Heart right ventricle (tissue), 16 donors: Measurements from ENCODE around the gene IGF2BP3. TPM values are rescaled to one million over a fixed set of nuclear protein-coding genes. Genes with fewer than 3 reads are reported as not detected.

Source experiments
- ATAC-seq, 8 donors: fragments of 200-7000 bp; cut with Tn5 transposase; one replicate each; pipeline ENCODE4 v1.9.1; 2020; ENCODE audit warnings: mild to moderate bottlenecking in 8 of 8, moderate library complexity in 8 of 8, moderate number of reproducible peaks in 1 of 8
- DNase-seq, 2 donors: peaks; one replicate each; pipeline ENCODE4 v3.0.0-alpha.2; 2020
- H3K27ac ChIP-seq, 10 donors: fragments of 200-600 bp; sonication (generic) in 2 of 10; one replicate each; pipeline versions ENCODE4 v1.5.0 to v1.8.0; 2020 to 2022; ENCODE audit warnings: mild to moderate bottlenecking in 3 of 10
- H3K27me3 ChIP-seq, 7 donors: fragments of 200-600 bp; one replicate each; pipeline ENCODE4 v1.8.0; 2021 to 2022; ENCODE audit warnings: mild to moderate bottlenecking in 2 of 7
- H3K36me3 ChIP-seq, 9 donors: fragments of 200-600 bp; sonication (generic) in 1 of 9; one replicate each; pipeline versions ENCODE4 v1.5.0 to v1.8.0; 2020 to 2022; ENCODE audit warnings: mild to moderate bottlenecking in 2 of 9
- H3K4me1 ChIP-seq, 9 donors: fragments of 200-600 bp; sonication (generic) in 1 of 9; one replicate each; pipeline versions ENCODE4 v1.5.0 to v1.8.0; 2020 to 2022; ENCODE audit warnings: mild to moderate bottlenecking in 4 of 9
- H3K4me3 ChIP-seq, 10 donors: fragments of 200-600 bp; sonication (generic) in 2 of 10; one replicate each; pipeline versions ENCODE4 v1.5.0 to v1.8.0; 2020 to 2022; ENCODE audit warnings: mild to moderate bottlenecking in 7 of 10, moderate library complexity in 2 of 10
- H3K9me3 ChIP-seq, 11 donors: fragments of 200-600 bp in 10 of 11; sonication (generic) in 2 of 11; one replicate each; pipeline versions ENCODE4 v1.5.0 to v1.8.0; 2013 to 2022; ENCODE audit warnings: mild to moderate bottlenecking in 2 of 11, control low read depth in 1 of 11, moderate library complexity in 1 of 11
- CTCF ChIP-seq, 9 donors: fragments of 200-600 bp; sonication (generic) in 2 of 9; IDR thresholded peaks; one replicate each; pipeline versions ENCODE4 v1.5.0 to v1.8.0; 2021 to 2022; ENCODE audit warnings: antibody characterized with exemption in 9 of 9, mild to moderate bottlenecking in 5 of 9, moderate library complexity in 1 of 9
- WGBS, 2 donors: extraction: QIAGEN DNeasy Blood & Tissue Kit; methylation state at CpG; one replicate each; pipeline ENCODE4 v1.1.7; 2013; ENCODE audit warnings: inconsistent platforms in 1 of 2; 5-methylcytosine and 5-hydroxymethylcytosine counted together
- intact Hi-C, 10 donors: fragments of 100-400 bp; cut with DNase I; formaldehyde crosslinking; loops; one replicate each; pipeline versions ENCODE4 v1.11.1 to v1.14.2; 2022
- polyA plus RNA-seq, 2 donors: library from polyadenylated mRNA; stranded (reverse); fragments of 200-250 nt; gene quantifications; one replicate each; pipeline ENCODE4 v1.2.3, GENCODE V29; 2013
- total RNA-seq, 10 donors: library from RNA; stranded (reverse); fragmentation: NEBNext Ultra II Directional in 3 of 10; extraction: Animal tissue kit (Norgen Biotek cat#: 25700) in 3 of 10; gene quantifications; one replicate each; pipeline versions ENCODE4 v1.2.1 to v1.2.4, GENCODE V29; 2021 to 2023
- donor health status: Arrhythmogenic right ventricular cardiomyopathy.
- donor health status: ischemic (EF 13 %, LVEDD 7.1; RV severe dilation, severe dysfunction).
- donor health status: healthy with polysubstance abuse.
- donor health status: DM: no; HTN: yes; CAD: no.
- donor health status: DM: no; HTN: no; CAD: no.
- donor health status: ischemic (EF 25% LVEDD 6.9; RV normal size, moderate dysfunction).
- donor health status: ischemic (EF 25% LVEDD 5.7; RV mildly dilated, moderate dysfunction).
- donor health status: healthy.
- donor health status: DM: yes; HTN: yes; CAD: no.
- donor health status: Ischemic cardiomyopathy.
- donor health status: ischemic (EF 35%, LVEDD 5.7; RV mildly dilated, moderate dysfunction).
- donor health status: nonischemic (EF 11% LVEDD 7.7; RV severe dilation, severe dysfunction).
- donor health status: DM: yes; HTN: yes; CAD: no.
- donor health status: PGD.
- donor health status: ischemic (EF 29% LVEDD 5.4; RV normal size, mild dysfunction).
- donor health status: nonischemic (EF 23%, LVEDD 6.1; RV moderate dilation, normal function).

The IGF2BP3 gene
- total and polyA plus RNA-seq, 12 donors: 0.16 to 0.60 (median 0.34) TPM; not detected in 8

- TF ChIP-seq CTCF (IDR thresholded peaks at IDR 0.05): no peak
- Histone ChIP-seq H3K4me1 (peaks cover 0 to 55% (median 31%) of the 10 kb centered on the region in 9 donors), H3K4me3 (peak overlapping the region; percentile 82 to 97 (median 92)), H3K27ac (peak overlapping the region in 9 of 10 donors; percentile 67 to 94 (median 85)), H3K36me3 (peaks cover 0 to 40% (median 4%) of the 10 kb centered on the region in 9 donors), H3K27me3 (no peaks in the 10 kb centered on the region), H3K9me3 (no peaks in the 10 kb centered on the region)
- DNase-seq: no peak
- 10 to 11% methylated on average over 12 of the region's 12 CpGs for WGBS, 2 donors
- intact Hi-C loops: loop anchor here in 1 of 10 donors (10.0 kb wide), 1 partner anchor 185 kb away; no protein-coding TSS in a partner anchor
- peak in 1 of 8 donors; percentile 8 for ATAC-seq
These were observed 170.5 kb downstream of the IGF2BP3 start for GRCh38 chr7:23299770-23300300.

GRCh38 chr7:23298885-23299769, 171.2 kb downstream of the IGF2BP3 start, which contains the start of gene MALSU1:
Gene MALSU1 (plus strand): TSS chr7:23299339. CDS start chr7:23299353, 14 bp downstream.
- Histone ChIP-seq H3K36me3 (peaks cover 0 to 34% (median 4%) of the 10 kb centered on the region in 9 donors), H3K27ac (peak within 1 kb of the TSS; percentile 32 to 94 (median 84)), H3K4me3 (peak within 1 kb of the TSS; percentile 82 to 97 (median 92)), H3K27me3 (no peaks in the 10 kb centered on the region), H3K4me1 (peaks cover 0 to 51% (median 31%) of the 10 kb centered on the region in 9 donors), H3K9me3 (no peaks in the 10 kb centered on the region)
- TF ChIP-seq CTCF (IDR thresholded peaks at IDR 0.05): no peak
- peak; percentile 96 to 97 for DNase-seq
- intact Hi-C loops: loop anchor here in 1 of 10 donors (10.0 kb wide), 1 partner anchor 186 kb away; no protein-coding TSS in a partner anchor
- peak; percentile 100 for ATAC-seq
- WGBS, 2 donors: 0 to 1% methylated on average over 59 of the region's 59 CpGs

GRCh38 chr7:23298141-23298881, 172.0 kb downstream of the IGF2BP3 start:
- intact Hi-C loops: loop anchor here in 1 of 10 donors (10.0 kb wide), 1 partner anchor 186 kb away; no protein-coding TSS in a partner anchor
- TF ChIP-seq CTCF (IDR thresholded peaks at IDR 0.05): no peak
- 29 to 53% methylated on average over 11 of the region's 11 CpGs for WGBS, 2 donors
- Histone ChIP-seq H3K4me3 (peak overlapping the region in 9 of 10 donors; percentile 82 to 97 (median 89)), H3K9me3 (no peaks in the 10 kb centered on the region), H3K27me3 (peaks cover 0 to 3% (median 0%) of the 10 kb centered on the region in 7 donors), H3K4me1 (peaks cover 0 to 47% (median 31%) of the 10 kb centered on the region in 9 donors), H3K36me3 (peaks cover 0 to 27% (median 4%) of the 10 kb centered on the region in 9 donors), H3K27ac (peak overlapping the region; percentile 32 to 94 (median 84))
- DNase-seq (peak in 1 of 2 donors; percentile 9), ATAC-seq (peak in 5 of 8 donors; percentile 22 to 57 (median 38))

GRCh38 chr7:23295401-23295697, 174.9 kb downstream of the IGF2BP3 start:
- H3K27ac ChIP-seq: no peak overlapping the region
- peaks cover 0 to 10% (median 0%) of the 10 kb centered on the region in 7 donors for H3K27me3 ChIP-seq
- no peak overlapping the region for H3K4me3 ChIP-seq
- no peak for TF ChIP-seq CTCF (IDR thresholded peaks at IDR 0.05)
- ATAC-seq (no peak), DNase-seq (no peak)
- intact Hi-C loops: loop anchor here in 1 of 10 donors (10.0 kb wide), 1 partner anchor 189 kb away; no protein-coding TSS in a partner anchor
- H3K9me3 ChIP-seq: no peaks in the 10 kb centered on the region
- no peaks in the 10 kb centered on the region for H3K36me3 ChIP-seq
- H3K4me1 ChIP-seq: peaks cover 0 to 18% (median 16%) of the 10 kb centered on the region in 9 donors
